ENCODE results near the gene PAPPA.

PAPPA gene

DNA sequence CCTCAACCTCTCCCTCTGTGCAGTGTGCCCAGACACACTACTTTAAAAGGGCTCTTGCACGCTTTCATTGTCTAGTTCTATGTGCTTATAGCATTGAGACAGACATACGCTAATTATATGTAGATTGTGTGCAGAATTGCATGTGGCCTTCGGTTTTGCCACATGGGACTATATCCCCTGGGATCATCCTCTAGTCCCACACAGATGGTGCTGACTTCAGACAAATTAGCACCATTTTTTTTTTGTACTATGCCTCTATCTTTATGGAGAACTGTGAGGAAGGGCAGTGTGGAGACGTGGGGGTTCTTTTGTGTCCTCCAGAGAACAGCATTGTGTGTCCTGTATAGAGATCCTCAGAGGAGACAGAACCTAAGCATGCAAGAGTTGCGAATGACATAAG lies 29.3 kb downstream of the PAPPA start:
- no peak for DNase-seq (ENCODE audit: low spot score)

DNA sequence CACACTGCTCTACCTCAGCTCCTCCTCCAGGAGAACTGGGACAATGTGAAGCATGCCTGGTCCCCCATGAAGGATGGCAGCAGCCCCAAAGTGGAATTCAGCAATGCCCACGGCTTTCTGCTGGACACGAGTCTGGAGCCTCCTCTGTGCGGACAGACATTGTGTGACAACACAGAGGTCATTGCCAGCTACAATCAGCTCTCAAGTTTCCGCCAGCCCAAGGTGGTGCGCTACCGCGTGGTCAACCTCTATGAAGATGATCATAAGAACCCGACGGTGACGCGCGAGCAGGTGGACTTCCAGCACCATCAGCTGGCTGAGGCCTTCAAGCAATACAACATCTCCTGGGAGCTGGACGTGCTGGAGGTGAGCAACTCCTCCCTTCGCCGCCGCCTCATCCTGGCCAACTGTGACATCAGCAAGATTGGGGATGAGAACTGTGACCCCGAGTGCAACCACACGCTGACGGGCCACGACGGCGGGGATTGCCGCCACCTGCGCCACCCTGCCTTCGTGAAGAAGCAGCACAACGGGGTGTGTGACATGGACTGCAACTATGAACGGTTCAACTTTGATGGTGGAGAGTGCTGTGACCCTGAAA lies 34.1 kb downstream of the PAPPA start:
- no peak for DNase-seq (ENCODE audit: low spot score)

- DNase-seq (ENCODE audit: low spot score), result no peak
Observed at GRCh38 chr9:116189683-116190082, 36.1 kb downstream of the PAPPA start.

- no peak for DNase-seq (ENCODE audit: low spot score)
Observed at GRCh38 chr9:116190637-116191396, 37.2 kb downstream of the PAPPA start.

DNA sequence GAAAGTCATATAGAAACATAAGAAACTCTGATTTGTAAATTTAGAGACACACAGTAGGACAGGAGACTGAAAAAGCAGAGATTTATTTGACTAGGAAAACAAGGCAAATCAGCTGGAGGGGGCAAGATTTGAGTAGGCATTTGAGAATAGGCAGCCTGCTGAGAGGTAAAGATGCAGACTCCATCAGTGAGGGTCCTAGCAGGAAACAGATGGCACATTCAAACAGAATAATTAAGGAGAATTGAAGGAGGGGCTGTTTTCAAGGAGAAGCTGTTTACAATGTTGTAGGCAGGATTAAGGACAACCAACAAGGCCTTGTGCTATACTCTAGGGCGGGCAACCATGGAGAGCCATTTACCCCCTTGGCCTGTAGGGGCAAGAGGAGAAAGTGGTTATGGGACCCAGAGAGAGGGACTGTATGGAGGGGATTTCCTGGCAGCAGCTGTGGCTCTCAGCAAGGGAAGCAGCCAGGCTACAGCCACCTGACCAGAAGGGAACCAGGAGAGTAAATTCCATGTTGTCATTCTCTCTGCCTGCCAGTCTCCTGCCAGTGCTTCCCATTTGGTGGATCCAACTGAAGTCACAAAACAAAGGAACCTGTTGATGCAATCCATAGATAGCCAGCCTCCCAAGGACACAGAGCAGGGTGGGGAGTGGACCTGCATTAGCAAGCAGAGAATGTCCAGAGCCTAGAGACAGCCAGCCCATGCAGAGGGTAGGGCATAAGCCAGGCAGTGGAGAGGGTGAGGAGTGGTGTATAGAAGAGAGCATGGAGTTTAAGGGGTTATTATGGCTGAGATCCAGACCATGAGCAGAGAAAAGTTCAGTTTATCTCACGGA lies 38.2 kb downstream of the PAPPA start:
- no peak for DNase-seq (ENCODE audit: low spot score)

DNA sequence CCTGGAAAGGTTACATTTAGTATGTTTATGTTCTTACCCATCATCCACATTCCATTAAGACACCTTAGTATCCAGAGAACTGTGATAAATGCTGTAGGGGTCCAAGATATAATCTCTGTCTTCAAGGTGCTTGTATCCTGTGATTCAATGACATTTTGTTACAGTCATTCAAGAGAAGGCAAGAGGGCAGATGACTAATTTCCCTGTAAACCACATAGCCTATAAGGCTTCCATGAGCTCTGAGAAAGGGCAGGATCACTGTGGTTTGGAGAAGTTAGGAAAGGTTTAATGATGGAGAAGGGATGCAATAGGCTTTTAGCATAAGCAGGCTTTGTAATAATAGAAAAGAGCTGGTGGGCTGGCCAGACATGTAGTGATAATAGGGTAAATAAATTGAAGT lies 40.0 kb downstream of the PAPPA start:
- no peak for DNase-seq (ENCODE audit: low spot score)

DNA sequence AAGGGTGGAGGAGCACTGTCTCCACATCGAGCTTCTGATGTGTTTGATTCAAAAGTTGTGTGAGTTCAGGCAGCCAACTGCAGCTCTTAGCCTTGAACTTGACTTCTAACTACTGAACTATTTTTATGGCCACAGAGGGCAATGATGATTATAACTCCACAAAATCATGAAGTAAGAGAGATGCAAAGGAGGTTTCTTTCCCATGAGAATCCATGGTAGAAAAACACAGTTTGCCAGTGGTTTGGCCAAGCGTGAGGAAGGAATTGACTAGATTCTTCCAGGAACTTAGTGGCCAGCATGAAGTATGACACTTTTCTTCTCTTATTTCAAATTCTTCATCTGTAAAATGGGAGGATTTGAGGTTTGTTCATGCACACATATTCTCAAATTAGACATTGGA lies 43.2 kb downstream of the PAPPA start:
- no peak for DNase-seq (ENCODE audit: low spot score)

- DNase-seq (ENCODE audit: low spot score), result no peak
Observed at GRCh38 chr9:116198344-116198743, 44.8 kb downstream of the PAPPA start.

DNA sequence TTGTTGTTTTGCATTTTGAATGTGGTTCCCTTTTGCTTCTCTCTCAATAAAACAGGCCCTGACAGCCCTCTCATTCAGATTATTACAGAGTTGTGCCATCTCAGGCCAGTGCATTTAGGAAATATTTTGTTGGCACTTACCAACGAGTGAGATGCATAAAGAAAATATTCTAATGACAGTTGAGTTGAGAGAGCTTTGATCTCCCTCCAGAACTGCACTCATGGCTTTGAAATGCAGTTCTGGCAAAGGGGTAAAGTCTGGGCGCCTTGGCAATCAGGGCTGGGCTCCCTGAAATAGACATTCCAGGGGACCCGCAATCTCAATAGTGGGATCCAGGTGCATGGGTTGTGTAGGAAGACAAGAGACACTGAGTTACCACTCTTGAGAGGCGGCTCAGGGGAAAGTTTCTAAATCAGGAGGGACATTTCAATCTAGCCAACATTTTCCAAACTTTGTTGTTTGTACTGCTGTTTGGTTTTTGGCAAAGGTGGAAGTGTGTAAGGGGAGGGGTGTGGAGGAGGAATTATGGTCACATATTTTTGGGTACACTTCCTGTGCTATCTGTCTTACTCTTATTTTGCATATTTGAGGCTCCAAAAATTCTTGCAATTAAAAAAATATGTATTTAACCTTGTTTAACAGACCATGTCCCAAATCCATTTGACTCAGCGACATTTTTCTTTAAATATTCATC lies 48.8 kb downstream of the PAPPA start:
- DNase-seq (ENCODE audit: low spot score), result no peak

GRCh38 chr9:116204252-116204882 lies 50.8 kb downstream of the PAPPA start:
- DNase-seq (ENCODE audit: low spot score), result no peak

DNA sequence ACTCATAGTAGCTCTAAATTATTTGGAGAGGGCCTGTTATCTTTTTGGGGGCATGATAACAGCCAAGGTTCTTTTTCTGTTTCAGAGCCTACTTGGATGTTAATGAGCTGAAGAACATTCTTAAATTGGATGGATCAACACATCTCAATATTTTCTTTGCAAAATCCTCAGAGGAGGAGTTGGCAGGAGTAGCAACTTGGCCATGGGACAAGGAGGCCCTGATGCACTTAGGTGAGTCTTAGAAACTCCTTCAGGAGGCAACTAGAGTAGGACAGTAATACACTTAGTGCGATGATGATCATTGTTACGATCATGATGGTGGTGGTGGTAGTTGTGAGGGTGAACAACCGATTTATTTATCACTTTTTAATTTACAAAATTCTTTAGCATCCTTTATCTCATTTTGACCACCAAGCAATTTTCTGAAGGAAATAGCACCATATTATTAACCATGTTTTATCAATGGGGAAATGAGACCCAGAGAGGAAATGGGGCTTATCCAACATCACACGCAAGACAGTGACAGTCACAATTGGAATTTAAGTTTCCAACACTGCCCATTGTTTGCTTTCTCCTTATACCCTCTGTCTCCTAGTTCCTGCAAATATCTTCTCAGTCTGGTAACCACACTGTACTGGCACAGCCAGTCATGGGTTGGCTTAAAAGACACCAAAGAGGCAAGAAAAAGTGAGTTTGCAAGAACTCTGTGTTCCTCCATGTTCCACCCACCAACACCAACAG lies 54.0 kb downstream of the PAPPA start:
- no peak for DNase-seq (ENCODE audit: low spot score)

DNA sequence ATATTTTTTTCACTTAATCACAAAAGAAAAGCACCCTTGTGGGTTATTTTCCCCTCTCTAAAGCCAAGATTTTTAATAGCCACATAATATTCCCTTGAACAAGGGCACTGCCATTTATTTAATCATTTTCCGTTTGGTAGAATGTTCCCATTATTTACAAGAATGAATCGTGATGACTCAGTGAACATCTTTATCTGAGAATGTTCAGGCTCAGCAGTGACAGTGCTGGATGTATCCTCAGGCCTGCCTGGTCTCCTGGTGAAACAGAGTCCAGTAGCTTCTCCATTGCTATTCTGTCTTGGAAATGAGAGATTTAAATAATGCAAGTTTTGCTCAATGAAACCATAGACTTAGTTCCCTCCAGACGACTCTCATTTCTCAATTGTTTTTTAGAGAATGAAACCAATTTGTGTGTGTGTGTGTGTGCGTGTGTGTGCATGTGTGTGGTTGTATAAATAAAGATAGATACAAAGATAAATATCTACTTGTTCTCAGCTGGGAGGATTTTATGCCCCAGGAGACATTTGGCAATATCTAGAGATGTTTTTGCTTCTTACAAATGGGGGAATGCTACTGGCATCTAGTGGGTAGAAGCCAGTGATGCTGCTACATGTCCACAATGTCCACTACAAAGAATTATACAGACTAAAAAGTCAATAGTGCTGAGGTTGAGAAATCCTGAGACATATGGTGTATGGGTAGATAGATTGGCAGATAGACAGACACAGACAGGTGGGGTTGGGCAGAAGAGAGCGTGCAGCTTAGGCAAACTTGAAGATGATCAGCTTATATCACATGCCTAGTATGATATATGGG lies 55.0 kb downstream of the PAPPA start:
- DNase-seq (ENCODE audit: low spot score), result no peak

GRCh38 chr9:116209414-116210116 lies 56.0 kb downstream of the PAPPA start:
- DNase-seq (ENCODE audit: low spot score), result no peak

GRCh38 chr9:116212986-116213692 lies 59.5 kb downstream of the PAPPA start:
- no peak for DNase-seq (ENCODE audit: low spot score)

DNA sequence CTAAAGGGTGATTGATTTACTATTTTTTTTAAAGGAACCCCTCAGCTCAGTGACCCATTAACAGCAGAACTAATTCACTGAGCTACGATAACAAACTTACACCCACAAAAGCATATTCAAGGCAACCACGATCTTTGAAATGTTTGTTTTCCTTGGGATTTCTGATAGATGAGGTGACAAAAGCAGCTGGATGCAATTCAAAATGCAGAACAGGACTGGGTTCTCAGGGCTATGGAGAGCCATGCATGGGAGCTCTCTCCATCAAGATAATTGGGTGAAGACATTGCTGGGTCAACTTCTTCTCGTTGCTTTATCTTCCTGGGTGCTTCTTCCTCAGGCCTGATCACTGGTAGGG lies 60.1 kb downstream of the PAPPA start:
- no peak for DNase-seq (ENCODE audit: low spot score)

- no peak for DNase-seq (ENCODE audit: low spot score)
Observed at GRCh38 chr9:116218399-116218798, 64.8 kb downstream of the PAPPA start.

DNA sequence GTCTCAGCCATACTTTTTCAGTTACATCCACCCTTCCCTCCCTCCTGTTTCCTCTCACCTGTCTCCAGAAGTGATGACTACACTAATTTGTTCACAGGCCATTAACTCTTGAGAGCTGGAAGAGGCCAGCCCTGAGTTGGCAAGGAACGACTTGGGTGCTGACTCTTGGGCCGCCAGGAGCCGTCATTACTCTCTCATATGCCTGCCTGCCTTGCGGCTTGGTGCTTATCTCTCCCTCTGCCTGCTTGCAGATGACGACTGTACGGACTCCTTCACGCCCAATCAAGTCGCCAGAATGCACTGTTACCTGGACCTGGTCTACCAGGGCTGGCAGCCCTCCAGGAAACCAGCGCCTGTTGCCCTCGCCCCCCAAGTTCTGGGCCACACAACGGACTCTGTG lies 66.1 kb downstream of the PAPPA start:
- DNase-seq (ENCODE audit: low spot score), result no peak

- no peak for DNase-seq (ENCODE audit: low spot score)
Observed at GRCh38 chr9:116223926-116224325, 70.3 kb downstream of the PAPPA start.

GRCh38 chr9:116230051-116230632 lies 76.6 kb downstream of the PAPPA start:
- no peak for DNase-seq (ENCODE audit: low spot score)

Measured in activated CD4-positive, alpha-beta T cell treated with anti-CD3 and anti-CD28 coated beads, Interleukin-2, Interleukin-4, amounts not matched to agents 100 ng/mL and 50 ng/mL, durations not matched to agents 16 hours and 8 hours (primary cell).